Caco-2 (cell line): ENCODE data around the gene DPP9. TPM values are rescaled to one million over a fixed set of nuclear protein-coding genes. Genes with fewer than 3 reads are reported as not detected.

Experiments used
- BruUV-seq: library from RNA; stranded (reverse); fragments of 400-500 nt; replicated peaks from 2 replicates; lab custom pipeline; 2021; lab: Mats Ljungman, UMichigan
- CTCF ChIA-PET: fragments of 300-600 bp; sonication (Branson Sonifier 250); formaldehyde crosslinking; loops from one replicate; lab custom pipeline; 2022; ENCODE audit warnings: antibody characterized with exemption; lab: Charles Lee
- POLR2A ChIA-PET: fragments of 300-600 bp; sonication (Branson Sonifier 250); formaldehyde crosslinking; loops from one replicate; lab custom pipeline; 2022; ENCODE audit warnings: antibody characterized with exemption; lab: Charles Lee
- DNase-seq, 2 experiments: peaks; one replicate each; pipeline versions ENCODE4 v3.0.0 to v3.0.0-alpha.2; 2020 to 2022
- H3K27me3 ChIP-seq: replicated peaks from 2 replicates; pipeline ENCODE4 v1.6.0; 2011; ENCODE audit warnings: low read length; ENCODE audit not compliant: control insufficient read depth, insufficient read depth
- H3K36me3 ChIP-seq: 2 replicates; pipeline ENCODE4 v1.5.1; 2011; ENCODE audit warnings: low read length; ENCODE audit not compliant: control insufficient read depth, insufficient read depth
- H3K4me1 ChIP-seq: fragments of 250-450 bp; sonication (Bioruptor Pico); 2 replicates; pipeline ENCODE4 v1.5.1; 2020; ENCODE audit warnings: mild to moderate bottlenecking
- H3K4me3 ChIP-seq: 2 replicates; pipeline ENCODE4 v1.5.1; 2011; ENCODE audit warnings: low read depth, mild to moderate bottlenecking, control low read depth, low read length
- H3K9me3 ChIP-seq: fragments of 250-450 bp; sonication (Bioruptor Pico); 2 replicates; pipeline ENCODE4 v1.5.1; 2020; ENCODE audit warnings: mild to moderate bottlenecking, moderate library complexity
- H3K27ac Mint-ChIP-seq: one replicate; pipeline ENCODE4 v1.8.0; 2022; ENCODE audit warnings: mixed read lengths; ENCODE audit not compliant: unreplicated experiment
- H3K27me3 Mint-ChIP-seq: one replicate; pipeline ENCODE4 v1.8.0; 2022; ENCODE audit warnings: mixed read lengths; ENCODE audit not compliant: insufficient read depth, unreplicated experiment
- H3K36me3 Mint-ChIP-seq: one replicate; pipeline ENCODE4 v1.8.0; 2022; ENCODE audit warnings: mild to moderate bottlenecking, mixed read lengths; ENCODE audit not compliant: insufficient read depth, unreplicated experiment
- H3K4me1 Mint-ChIP-seq: one replicate; pipeline ENCODE4 v1.8.0; 2022; ENCODE audit warnings: low read depth, mixed read lengths; ENCODE audit not compliant: unreplicated experiment
- H3K4me3 Mint-ChIP-seq: one replicate; pipeline ENCODE4 v1.8.0; 2022; ENCODE audit warnings: mild to moderate bottlenecking, moderate library complexity, mixed read lengths; ENCODE audit not compliant: unreplicated experiment
- H3K9me3 Mint-ChIP-seq: one replicate; pipeline ENCODE4 v1.8.0; 2022; ENCODE audit warnings: mixed read lengths; ENCODE audit not compliant: unreplicated experiment
- intact Hi-C: fragments of 100-400 bp; cut with micrococcal nuclease; formaldehyde crosslinking; loops from one replicate; pipeline ENCODE4 v1.10.0; 2022; ENCODE audit not compliant: unreplicated experiment
- total RNA-seq: library from RNA; stranded (reverse); gene quantifications from 2 replicates; pipeline ENCODE4 v1.2.3, GENCODE V29; 2022
- TF ChIP-seq, protein P1 (sequence below), 2 experiments: fragments of 200-600 bp in 1 of 2; IDR thresholded peaks; 1 replicate in 1 of 2; 2 replicates in 1 of 2; pipeline versions ENCODE4 v1.5.1 to v1.8.0; 2011 to 2022; ENCODE audit warnings: antibody characterized with exemption in 1 of 2, control low read depth in 1 of 2, inconsistent platforms in 1 of 2, low read depth in 1 of 2, low read length in 1 of 2, mild to moderate bottlenecking in 1 of 2, moderate library complexity in 1 of 2; ENCODE audit not compliant: insufficient read depth in 1 of 2, severe bottlenecking in 1 of 2, unreplicated experiment in 1 of 2

Gene DPP9
- total RNA-seq, 1 experiment from 2014 or later, result 63.2 TPM

DNA sequence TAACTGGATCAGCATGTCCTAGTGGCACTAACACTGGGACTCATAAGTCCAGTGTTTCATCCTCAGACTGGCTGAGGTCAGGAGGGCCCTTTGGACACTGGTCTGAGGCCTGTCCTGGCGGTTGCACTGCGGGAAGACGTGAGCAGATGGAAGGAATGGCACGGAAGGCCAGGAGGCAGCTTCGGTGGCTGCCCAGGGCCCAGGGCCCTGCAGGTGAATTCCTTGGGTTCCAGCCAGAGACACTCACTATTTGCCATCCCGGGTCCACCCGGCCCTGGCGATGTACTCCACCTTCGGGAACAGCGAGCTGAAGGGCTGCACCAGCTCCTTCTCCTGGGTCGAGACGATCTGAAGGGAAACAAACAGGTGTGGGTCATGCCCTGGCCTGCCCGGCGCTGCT, 26.3 kb downstream of the DPP9 start:
- Mint-ChIP-seq H3K4me3 (no peak overlapping the region), H3K27ac (no peak overlapping the region), H3K27me3 (no peaks in the 10 kb centered on the region), H3K36me3 (peaks cover 64% of the 10 kb centered on the region), H3K4me1 (no peaks in the 10 kb centered on the region), H3K9me3 (no peaks in the 10 kb centered on the region)
- intact Hi-C loops, result no loop called here
- Histone ChIP-seq H3K36me3 (peaks cover 4% of the 10 kb centered on the region), H3K4me1 (no peaks in the 10 kb centered on the region), H3K27me3 (no peaks in the 10 kb centered on the region), H3K9me3 (no peaks in the 10 kb centered on the region), H3K4me3 (no peak overlapping the region)
- POLR2A ChIA-PET, result no interaction called here
- CTCF ChIA-PET, result interaction anchor here (0.5 kb wide), 1 partner anchor 94 kb away, joined by 7 read pairs; the partner anchor contains the start of gene FEM1A
- no TSS peak for BruUV-seq
- TF ChIP-seq, protein P1, sequence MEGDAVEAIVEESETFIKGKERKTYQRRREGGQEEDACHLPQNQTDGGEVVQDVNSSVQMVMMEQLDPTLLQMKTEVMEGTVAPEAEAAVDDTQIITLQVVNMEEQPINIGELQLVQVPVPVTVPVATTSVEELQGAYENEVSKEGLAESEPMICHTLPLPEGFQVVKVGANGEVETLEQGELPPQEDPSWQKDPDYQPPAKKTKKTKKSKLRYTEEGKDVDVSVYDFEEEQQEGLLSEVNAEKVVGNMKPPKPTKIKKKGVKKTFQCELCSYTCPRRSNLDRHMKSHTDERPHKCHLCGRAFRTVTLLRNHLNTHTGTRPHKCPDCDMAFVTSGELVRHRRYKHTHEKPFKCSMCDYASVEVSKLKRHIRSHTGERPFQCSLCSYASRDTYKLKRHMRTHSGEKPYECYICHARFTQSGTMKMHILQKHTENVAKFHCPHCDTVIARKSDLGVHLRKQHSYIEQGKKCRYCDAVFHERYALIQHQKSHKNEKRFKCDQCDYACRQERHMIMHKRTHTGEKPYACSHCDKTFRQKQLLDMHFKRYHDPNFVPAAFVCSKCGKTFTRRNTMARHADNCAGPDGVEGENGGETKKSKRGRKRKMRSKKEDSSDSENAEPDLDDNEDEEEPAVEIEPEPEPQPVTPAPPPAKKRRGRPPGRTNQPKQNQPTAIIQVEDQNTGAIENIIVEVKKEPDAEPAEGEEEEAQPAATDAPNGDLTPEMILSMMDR (IDR thresholded peaks at IDR 0.05; ENCODE audit: insufficient read depth in 1 of 2, low read depth in 1 of 2, low read length in 1 of 2, severe bottlenecking in 1 of 2, unreplicated experiment in 1 of 2), result no peak
- no peak for DNase-seq

DNA sequence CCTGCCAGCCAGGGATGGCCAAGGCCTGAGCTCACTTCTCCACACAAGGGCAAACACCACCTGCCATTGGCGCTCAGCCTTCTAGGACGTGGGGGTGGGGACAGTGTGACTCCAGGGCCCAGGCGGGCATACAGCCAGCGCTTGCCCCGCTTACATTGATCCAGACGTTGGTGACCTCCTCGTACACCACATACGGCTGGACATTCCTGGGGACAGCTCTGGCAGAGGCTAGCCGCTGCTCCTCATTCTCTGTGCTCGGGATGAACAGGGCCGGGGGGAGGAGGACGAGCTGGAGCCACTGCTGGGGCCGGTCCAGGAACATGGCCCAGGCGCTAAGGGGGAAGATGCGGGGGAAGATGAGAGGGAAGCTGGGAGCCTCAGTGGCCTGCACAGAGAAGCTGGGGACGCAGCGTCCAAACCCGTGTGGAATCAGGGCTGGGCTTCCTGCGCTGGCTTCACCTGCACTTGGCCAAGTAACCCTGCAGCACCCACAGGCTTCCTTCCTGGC, 28.4 kb downstream of the DPP9 start:
- no peaks in the 10 kb centered on the region for H3K9me3 Mint-ChIP-seq
- no peak for DNase-seq
- no peak overlapping the region for H3K27ac Mint-ChIP-seq
- ChIA-PET CTCF (no interaction called here), POLR2A (no interaction called here)
- Histone ChIP-seq H3K27me3 (no peaks in the 10 kb centered on the region), H3K4me3 (no peak overlapping the region), H3K9me3 (no peaks in the 10 kb centered on the region), H3K4me1 (no peaks in the 10 kb centered on the region), H3K36me3 (peaks cover 4% of the 10 kb centered on the region)
- H3K4me1 Mint-ChIP-seq, result no peaks in the 10 kb centered on the region
- peaks cover 64% of the 10 kb centered on the region for H3K36me3 Mint-ChIP-seq
- H3K4me3 Mint-ChIP-seq, result no peak overlapping the region
- BruUV-seq, result no TSS peak
- TF ChIP-seq, protein P1 (IDR thresholded peaks at IDR 0.05; ENCODE audit: insufficient read depth in 1 of 2, low read depth in 1 of 2, low read length in 1 of 2, severe bottlenecking in 1 of 2, unreplicated experiment in 1 of 2), result no peak
- intact Hi-C loops, result no loop called here
- no peaks in the 10 kb centered on the region for H3K27me3 Mint-ChIP-seq

DNA sequence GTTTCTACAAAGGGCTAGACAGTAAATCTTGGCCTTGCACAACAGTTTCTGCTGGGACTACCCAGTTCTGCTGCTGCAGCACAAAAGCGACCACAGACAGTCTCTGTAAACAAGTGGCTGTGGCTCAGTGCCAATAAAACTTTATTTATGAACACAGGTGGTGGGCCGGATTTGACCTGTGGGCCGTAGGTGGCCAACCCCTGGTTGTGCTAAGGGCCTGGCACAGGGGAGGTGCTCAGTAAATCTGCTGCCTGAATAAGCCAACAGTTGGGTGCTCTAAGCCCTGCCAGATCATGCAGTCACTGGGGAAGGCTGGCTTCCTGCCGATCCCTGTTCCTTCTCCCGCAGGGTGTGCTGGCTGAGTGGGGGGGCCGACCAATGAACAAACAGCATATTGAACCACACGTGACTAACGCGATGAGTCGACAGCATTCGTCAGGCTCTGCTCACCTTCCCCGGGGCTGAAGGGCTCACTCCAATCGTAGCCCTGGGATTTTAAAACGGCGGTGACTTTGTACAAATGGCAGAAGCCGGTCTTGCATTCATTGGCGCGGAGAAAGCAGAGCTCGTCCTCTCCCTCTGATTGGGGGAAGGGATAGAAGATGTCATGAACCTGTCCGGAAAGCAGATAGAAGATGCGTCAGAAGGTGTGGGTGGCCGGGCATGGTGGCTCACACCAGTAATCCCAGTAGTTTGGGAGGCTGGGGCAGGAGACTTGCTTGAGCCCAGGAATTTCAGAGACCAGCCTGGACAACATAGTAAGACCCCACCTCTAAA, 29.2 kb downstream of the DPP9 start:
- TF ChIP-seq, protein P1 (IDR thresholded peaks at IDR 0.05; ENCODE audit: insufficient read depth in 1 of 2, low read depth in 1 of 2, low read length in 1 of 2, severe bottlenecking in 1 of 2, unreplicated experiment in 1 of 2), result no peak
- no TSS peak for BruUV-seq

More for the DNA sequence above, 29.2 kb downstream of the DPP9 start:
- H3K4me3 ChIP-seq, result no peak overlapping the region
- no peaks in the 10 kb centered on the region for H3K27me3 Mint-ChIP-seq
- peaks cover 60% of the 10 kb centered on the region for H3K36me3 Mint-ChIP-seq
- no peak overlapping the region for H3K27ac Mint-ChIP-seq
- H3K9me3 Mint-ChIP-seq, result no peaks in the 10 kb centered on the region
- ChIA-PET POLR2A (no interaction called here), CTCF (no interaction called here)
- no peaks in the 10 kb centered on the region for H3K4me1 Mint-ChIP-seq
- H3K4me1 ChIP-seq, result no peaks in the 10 kb centered on the region
- H3K4me3 Mint-ChIP-seq, result no peak overlapping the region
- H3K9me3 ChIP-seq, result no peaks in the 10 kb centered on the region
- DNase-seq, result no peak
- intact Hi-C loops, result no loop called here
- H3K27me3 ChIP-seq, result no peaks in the 10 kb centered on the region
- peaks cover 4% of the 10 kb centered on the region for H3K36me3 ChIP-seq
